Iris pigment epithelial cell (primary cell): Measurements from ENCODE around the gene CNPY1.
"Not testable (repeated sequence)": the region's sequence is repeated elsewhere in the genome, so short reads cannot be mapped to it uniquely, and the experiment has no call there.

Experiments used
- DNase-seq: peaks from one replicate; pipeline ENCODE4 v3.0.0-alpha.2; 2011; ENCODE audit warnings: low read depth

Gene CNPY1

DNA sequence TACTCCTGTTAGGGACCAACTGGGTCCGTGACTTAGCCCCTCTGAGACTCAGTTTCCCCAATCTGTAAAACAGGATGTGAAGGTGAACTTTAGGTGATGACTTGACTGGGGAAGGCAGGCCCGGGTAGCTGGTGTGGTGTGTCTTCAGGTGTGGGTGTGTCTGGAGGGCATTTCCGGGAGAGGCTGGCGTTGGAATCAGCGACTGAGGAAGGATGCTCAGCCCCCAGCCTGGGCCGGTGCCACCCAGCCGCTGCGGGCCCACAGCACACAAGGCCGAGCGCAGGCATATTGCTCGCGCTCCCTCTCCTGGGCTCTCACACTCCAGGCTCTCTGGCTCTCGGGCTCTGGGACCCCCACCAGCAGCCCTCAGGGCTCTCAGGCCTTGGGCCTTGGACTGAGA, 31.7 kb upstream of the CNPY1 start:
- no peak for DNase-seq

DNA sequence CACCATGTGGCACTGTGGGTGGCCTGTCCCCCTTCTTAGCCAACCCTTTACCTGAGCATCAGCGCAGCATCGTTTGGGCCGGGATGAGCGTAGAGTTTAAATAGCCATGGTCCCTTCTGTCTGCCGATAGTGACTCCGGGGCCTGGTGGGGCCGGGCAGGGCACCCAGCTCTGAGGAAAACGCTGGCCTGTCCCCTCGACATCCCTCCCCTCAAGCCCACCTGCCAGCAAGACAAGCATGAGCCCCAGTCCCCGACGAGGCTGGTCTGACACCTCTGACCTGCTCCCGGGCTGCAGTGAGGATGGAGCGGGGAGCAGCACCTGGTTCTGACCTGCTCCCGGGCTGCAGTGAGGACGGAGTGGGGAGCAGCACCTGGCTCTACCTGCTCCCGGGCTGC, 31.1 kb upstream of the CNPY1 start:
- no peak for DNase-seq

DNA sequence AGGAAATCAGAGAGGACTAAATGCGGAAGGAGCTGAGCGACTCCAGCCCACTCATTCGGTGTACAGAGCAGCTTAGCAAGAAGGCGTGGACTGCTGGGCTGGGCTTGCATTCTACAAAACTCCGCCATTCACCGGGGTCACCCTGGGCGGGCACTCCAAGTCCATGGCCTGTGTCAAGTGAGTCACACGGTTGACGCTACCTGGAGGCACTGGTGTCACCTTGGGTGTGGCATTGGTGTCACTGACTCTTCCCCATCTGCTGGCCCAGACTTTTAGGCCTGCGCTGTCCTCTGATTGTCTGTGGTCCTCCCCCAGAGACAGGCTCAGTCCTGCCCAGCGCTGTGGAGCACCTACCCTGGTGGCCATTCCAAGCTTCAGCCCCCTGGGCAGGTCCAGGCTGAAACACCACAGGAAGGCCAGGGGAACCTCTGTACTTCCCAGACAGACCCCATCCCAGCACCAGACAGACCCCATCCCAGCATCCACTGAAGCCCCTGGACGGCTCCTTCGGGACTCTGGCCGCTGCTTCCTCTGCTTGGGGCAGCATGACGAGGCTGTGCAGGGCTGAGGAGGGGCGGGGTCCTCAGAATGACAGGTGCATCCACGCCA, 30.6 kb upstream of the CNPY1 start:
- no peak for DNase-seq

DNA sequence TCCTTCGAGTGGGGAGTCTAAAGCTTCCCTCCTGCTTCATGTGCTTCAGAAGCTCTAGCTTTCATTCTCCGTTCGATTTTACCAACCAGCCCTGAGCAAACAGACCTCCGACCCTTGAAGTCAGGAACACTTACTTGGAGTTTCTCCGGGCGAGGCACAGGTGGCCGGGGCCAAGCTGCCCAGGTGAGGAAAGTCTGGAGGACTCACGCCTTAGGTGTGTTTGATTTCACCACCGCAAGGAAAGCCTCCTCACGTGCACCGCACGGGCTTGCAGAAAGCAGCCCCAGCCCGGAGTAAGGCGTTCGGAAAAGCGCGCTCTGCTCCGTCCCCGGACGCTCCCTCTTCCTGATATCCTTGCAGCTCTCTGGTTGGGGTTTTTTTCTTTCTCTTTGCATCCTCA, 30.1 kb upstream of the CNPY1 start:
- DNase-seq: no peak

DNA sequence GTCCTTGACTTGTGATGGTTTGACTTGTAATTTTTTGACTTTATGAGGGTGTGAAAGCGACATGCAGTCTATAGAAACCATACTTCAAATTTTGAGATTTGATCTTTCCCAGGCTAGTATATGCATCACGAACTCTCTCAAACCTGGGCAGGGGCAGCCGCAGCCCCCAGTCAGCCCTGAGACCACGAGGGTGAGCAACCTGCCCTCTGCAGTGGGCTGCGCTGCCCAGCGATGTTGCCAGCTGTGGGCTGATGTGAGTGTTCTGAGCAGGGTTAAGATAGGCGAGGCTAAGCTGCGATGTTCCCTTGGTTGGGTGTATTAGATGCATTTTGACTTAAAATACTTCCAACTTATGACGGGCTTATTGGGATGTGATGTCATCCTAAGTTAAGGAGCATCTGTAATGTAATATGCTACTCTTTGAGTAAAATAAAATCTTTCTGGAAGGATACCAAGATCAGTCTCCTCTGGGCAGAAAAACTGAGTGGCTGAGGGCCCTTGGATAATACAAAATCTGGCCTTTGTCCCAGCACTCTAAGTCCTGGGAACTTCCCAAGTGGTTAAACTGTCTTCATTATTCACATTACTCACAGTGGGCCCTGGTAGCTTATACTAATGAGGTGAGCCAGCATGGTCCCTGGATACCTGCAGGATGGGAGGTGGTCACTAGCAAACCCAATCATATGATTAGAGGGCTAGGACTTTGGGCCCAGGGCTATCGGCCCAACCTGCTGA, 28.4 kb upstream of the CNPY1 start:
- DNase-seq: no peak

DNA sequence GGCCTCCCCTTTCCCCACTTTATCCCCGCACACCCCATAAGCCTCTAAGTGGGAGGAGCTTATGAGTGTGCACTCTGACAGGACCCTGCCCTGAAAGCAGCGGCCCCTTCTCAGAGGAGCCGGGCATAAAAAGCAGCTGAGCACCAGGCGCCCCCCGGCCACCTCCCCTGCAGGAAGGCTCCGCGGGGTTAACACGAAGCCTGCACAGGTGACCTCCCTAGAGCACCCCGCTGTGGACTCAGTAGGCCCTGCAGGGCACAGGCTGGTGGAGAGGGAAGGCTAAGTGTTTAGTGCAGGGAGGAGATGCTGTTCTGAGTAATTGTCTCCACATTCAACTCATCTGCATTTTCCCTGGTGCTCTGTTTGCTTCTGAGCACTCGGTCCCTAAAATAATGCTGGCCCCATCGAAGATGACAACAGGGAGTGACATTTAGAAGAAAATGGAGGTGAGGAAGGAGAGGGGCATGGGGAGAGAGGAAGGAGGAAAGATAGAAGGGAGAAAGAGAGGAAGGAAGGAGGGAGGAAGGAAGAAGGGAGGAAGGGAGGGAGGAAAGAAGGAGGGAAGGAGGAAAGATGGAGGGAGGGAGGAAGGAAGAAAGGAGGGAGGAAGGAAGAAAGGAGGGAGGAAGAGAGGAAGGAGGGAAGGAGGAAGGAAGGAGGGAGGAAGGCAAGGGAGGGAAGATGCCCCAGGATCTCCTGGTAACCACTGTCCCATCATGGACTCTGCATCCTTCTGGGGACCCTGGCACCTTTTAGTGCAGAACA, 25.4 kb upstream of the CNPY1 start:
- DNase-seq: no peak

DNA sequence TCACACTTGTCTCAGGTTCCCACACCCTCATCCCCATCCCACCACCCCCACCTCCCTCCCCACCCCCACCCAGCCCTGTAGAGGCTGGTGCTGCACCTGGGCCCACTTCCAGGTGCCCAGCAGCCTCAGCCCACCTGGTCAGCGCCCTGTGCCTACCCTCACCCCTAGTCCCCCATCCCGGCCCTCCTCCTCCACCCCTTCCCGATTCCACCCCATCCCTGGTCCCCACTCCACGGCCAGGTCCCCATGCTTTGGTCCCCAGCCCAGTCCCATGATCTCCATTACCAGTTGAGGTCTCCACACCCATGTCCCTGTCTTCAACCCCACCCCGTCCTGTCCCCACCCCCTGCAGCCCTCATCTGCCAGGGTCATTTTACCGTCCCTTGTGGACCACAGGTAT, 24.6 kb upstream of the CNPY1 start:
- DNase-seq: no peak

DNA sequence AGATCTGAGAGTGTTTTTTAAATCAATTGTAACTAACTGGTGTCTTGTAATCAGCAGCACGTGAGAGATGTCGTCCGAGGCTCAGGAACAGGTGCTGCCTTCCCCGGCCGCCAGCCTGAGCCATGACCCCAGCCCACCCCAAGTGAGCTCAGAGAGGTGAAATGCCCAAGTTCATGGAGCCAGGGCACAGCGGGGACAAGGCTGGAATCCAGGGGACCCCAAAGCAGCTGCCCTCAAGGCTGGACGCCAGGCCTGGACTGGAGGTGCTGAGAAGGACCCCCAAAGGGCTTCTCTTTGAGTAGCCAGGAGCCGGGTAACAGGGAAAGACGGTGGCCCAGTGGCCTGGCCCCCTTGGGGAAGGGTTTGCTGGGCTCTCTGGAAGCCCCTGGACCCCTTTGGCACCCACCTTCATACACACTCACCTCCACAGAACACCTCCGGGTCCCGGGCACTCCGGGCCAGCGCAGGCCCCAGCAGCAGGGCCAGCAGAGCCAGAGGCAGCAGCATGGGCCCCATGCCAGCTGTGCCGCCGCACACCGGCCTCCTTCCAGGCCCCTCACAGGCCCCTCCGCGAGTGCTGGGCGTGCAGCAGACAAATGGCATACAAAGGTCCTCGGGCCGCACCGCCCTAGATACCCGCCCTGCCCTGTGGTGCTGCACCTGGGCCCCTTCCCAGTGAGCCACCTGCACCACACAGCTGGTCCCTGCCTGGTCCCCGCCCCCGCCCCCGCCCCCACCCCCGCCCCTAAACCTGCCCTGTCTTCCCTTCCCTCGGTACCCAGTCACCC, 24.0 kb upstream of the CNPY1 start:
- DNase-seq: no peak

DNA sequence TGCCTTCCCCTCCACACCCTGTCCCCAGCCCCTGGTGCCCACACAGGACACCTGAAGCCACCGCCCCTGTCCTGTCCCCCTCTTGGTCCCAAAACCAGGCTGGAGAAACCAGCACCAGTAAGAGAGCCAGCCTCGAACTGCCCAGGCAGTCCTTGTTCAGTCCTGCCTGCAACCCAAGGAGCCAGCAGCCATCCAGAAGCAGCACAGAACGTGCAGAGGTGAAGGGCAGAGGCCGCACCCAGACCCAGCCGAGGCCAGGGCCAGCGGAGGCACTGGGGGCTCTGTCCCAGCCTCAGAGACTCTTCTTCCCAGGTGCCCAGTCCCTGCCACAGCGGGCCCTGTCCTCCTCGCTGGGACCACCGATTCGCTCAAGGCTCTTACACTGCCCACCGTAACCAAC, 23.3 kb upstream of the CNPY1 start:
- DNase-seq: no peak

DNA sequence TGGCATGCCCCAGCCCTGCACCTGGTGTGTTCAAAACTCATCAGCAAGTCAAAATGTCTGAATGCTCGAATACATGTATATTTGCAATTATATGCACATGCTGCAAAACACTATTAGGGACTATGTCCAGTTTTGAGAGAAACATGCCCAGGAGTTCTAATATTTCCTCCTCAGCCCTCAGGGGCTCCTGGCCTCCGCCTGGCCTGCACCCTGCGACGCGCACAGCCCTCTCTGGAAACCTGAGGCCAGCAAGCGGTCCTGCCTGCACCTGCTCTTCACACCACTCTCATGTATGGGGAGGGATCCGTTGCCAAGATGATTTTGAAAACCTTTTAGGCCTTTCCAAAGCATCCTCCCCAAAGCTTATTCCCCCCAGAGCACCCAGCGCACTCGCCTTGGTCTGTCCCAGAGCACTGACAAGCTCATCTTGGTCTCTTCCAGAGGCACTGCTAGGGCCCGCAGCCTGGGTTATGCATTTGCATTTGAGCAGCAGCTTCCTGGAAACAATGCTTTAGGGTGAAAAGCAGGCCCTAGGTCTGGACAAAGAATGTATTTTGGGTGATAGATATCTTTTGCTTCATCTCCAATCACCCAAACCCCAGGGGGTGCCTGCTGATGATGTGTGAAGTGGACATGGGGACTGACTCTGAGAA, 22.6 kb upstream of the CNPY1 start:
- DNase-seq: no peak

DNA sequence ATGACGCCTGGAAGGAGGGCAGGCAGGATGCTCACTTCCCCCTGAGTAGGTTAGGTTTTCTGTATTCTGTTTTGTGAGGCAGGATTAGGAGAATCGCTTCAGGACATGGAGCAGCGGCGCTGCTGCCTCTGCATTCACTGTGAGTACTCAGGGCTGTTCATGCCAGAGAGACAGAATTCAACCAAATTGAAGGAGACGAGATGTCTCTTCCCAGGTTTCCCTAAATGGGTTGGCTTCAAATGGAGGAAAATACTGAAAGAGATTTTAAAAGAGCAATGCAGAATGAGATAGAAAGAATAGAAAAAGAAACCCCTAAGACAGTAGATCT, 21.9 kb upstream of the CNPY1 start:
- no peak for DNase-seq

DNA sequence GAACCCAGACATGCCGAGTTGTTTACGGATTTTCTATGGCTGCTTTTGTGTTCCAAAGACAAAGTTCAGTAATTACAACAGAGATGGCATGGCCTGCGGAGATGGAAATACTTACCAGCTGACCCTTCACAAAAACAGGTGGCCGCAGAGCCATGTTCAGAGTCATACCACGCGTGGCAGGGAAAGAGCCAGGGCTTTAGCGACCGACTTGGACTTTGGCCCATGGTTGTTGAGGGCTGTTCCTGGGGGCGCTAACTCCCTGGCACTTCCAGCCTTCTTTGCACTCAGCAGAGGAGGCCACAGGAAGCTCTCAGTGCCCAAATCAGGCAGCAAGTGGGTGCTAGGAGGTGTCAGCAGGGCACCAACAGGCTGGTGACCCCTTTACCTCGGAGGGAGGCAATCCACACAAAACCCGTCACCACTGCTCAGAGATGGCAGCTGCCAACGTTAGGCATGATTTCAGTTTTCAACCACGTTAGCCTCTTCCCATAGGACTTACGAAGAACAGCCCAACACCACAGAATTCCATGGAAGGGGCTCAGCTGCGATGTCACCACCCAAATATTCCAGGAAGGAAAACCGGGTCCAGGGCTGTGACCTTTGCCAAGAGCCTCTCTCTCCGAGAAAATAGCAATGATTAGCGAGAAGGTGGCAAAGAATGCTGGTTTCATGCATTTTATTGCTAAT, 21.4 kb upstream of the CNPY1 start:
- DNase-seq: no peak

DNA sequence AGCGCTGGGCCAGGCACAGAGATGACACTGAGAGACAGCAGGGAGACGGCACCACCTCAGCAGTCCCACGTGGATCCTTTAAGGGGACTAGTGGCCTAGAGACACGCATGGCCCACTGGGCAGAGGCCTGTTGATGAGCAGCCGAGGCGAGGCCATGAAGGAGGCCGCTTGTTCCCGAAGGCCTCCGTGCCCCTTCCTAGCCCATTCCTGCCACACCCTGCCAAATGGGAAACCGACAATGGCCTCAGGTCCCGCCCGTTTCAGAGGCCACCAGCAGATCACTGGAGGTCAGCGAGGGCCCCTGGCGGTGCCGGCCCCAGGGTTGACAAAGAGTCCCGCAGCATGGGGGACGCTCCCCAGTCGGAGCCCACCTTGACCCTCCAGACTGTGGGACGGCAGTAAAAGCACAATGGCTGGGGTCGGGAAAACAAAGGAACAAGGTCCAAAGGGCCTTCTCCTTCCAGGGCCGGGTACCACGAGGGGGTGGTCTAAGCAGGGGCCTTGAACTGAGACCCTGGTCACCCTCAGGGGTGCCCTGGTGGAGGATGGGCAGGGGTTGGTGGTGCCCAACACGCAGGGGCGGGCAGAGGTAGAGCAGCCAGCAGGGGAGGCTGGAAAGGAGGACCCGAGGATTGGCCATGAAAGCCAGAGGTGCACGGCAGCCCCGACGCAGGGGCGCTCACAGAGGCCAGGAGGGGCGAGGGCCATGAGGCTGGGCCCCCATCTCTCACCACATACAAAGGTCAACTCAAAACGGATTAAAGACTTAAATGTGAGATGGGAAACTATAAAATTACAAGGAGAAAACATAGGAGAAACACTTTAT, 19.9 kb upstream of the CNPY1 start:
- DNase-seq: no peak

DNA sequence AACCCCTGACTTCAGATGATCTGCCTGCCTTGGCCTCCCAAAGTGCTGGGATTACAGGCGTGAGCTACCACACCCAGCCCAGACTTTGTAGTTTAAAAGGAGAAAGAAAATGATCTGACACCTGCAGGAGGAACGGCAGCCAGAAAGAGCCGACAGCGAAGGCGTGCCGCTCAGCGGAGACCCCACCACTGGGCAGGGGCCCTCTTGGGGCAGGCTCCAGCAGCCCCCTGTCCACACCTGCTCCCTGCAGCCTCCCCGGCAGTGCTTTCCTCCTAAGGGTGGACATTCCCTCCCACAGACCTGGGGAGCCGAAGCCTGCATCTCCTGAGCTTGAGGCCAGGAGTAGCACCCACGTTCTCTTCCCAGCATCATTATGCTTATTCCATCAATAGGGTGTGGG, 19.2 kb upstream of the CNPY1 start:
- DNase-seq: no peak

DNA sequence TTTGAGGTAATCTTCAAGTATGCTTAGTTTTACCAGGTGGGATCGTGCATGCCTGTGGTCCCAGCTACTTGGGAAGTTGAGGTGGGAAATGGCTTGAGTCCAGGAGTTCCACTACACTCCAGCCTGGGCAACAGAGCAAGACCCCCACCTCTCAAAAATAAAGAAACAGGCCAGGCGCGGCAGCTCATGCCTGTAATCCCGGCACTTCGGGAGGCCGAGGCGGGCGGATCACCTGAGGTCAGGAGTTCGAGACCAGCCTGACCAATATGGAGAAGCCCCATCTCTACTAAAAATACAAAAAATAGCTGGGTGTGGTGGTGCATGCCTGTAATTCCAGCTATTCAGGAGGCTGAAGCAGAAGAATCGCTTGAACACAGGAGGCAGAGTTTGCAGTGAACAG, 16.6 kb upstream of the CNPY1 start:
- DNase-seq: not testable (repeated sequence)

DNA sequence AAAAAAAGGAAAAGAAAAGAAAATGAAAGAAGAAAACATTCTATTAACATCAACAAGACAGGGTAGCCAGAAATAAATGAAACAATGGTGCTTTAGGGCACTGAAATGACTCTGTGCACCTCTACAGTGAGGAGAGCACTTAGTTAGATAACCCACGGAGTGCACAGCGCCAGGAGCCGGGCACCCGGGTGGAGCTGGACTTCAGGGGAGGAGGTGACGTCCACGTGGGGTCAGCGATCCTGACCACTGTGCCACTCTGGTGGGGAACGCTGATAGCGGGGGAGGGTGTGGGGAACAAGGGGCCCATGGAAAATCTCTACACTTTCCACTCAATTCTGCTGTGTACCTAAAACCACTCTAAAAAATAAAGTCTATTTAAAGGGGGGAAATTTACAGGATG, 15.7 kb upstream of the CNPY1 start:
- DNase-seq: no peak

DNA sequence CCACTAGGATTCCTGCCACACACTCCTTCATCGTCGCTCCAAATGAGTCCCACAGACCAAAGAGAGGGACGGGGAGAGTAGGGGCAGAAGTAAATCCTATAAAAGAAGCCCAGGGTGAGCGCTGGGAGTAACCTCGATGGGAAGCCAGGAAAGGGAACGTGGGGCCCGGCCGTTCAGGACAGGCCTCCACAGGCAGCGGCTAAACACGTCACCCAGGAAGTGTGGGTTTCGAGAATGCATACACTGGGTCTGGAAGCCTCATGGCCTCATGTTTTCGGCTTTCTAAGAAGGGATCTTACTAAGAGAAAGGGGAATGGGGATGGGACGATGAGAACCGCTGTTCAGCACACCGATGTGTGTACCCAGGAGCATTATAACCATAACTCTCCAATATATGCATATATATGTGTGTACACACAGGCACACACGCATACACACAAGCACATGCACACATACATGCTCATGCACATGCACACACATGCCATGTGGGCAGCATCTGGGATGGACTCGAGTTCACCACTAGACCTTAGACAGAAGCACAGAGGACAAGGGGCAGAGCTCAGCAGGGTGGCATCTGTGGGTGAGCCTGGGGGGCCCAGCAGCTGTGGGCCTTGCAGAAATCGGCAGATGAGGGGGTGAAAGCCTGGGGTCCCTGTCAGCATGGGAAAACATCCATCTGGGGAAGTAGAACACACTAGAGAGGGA, 14.8 kb upstream of the CNPY1 start:
- DNase-seq: no peak

DNA sequence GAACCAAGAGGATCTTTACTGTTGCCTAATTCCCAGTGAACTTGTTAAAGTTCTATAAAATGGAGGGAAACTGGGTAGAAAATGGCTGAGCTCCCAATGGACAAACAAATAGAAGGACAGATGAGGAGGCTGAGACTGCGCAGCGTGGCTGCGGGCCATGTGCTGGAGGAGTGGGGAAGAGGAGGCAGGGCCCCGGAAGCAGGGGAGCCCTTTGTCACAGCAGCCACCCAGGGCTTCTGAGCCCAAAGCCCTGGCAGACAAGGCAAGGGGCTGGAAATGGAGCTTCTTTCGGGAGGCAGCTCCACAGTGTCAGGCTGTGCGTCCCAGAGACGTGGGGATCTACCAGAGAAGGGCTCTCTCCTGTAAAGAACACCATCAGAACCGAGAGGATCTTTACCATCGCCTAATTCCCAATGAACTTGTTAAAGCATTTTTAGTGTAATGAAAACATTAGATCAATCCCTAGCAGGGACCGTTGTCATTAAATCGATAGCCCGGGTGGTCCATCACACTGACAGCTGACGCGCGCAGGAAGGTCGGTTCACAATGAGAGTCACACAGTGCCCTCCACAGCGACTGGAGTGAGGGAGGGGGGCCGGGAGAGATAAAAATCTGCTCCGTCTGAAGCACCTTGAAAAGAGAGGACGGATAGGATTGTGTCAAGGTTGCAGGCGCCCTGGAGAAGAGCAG, 14.0 kb upstream of the CNPY1 start:
- DNase-seq: no peak

DNA sequence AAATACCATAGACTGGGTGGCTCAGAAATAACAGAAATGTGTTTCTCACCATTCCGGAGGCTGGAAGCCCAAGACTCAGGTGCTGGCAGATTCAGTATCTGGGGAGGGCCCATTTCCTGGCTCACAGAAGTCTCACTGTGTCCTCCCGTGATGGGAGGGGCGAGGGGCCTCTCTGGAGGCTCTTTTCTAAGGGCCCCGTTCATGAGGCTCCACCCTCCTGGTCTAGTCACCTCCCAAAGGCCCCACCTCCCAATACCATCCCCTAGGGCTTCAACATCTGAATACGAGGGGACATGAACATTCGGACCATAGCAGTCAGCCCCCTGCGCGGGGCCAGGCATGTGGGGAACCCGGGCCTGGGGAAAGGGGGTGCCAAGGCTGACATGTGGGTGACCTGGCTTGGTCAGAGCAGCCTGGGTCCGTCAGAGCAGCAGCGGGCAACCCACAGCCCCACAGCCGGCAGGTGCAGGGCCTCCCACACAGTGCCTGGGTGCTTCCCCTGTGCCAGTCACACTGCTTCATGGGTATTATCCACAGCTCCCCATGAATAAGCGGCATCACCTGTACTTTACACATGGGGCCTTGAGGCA, 13.3 kb upstream of the CNPY1 start:
- DNase-seq: no peak
